HepG2 (cell line): ENCODE measurements around the gene PAMR1. TPM values are rescaled to one million over a fixed set of nuclear protein-coding genes. Genes with fewer than 3 reads are reported as not detected.

Source experiments
- ATAC-seq: fragments of 200-7000 bp; cut with Tn5 transposase; 3 replicates; pipeline ENCODE4 v1.9.1; 2020; ENCODE audit warnings: mild to moderate bottlenecking, moderate library complexity
- BruUV-seq: library from RNA; stranded (reverse); fragments of 400-500 nt; replicated peaks from 2 replicates; lab custom pipeline; 2021; lab: Mats Ljungman, UMichigan
- CTCF ChIA-PET: fragments of 300-600 bp; formaldehyde crosslinking; extraction: SDS; loops from one replicate; lab custom pipeline; 2021; ENCODE audit warnings: low total read pairs, inconsistent platforms, low intra/inter-chr PET ratio; lab: Yijun Ruan, JAX
- POLR2A ChIA-PET: fragments of 350-600 bp; sonication (Branson Sonifier 250); formaldehyde crosslinking; loops from one replicate; lab custom pipeline; 2020; ENCODE audit warnings: antibody characterized with exemption, inconsistent platforms; lab: Yijun Ruan, JAX
- DNase-seq: peaks from one replicate; pipeline ENCODE4 v3.0.0-alpha.2; 2015; ENCODE audit warnings: low spot score
- FAIRE-seq: peaks from 3 replicates; lab custom pipeline; 2011; peaks lifted over from hg19 to GRCh38; lab: Jason Lieb, UNC
- H2AFZ ChIP-seq: one replicate; pipeline ENCODE4 v1.6.1; 2011; ENCODE audit warnings: low read length, inconsistent platforms
- H3K27ac ChIP-seq: fragments of 300-600 bp; 3 replicates; pipeline ENCODE4 v1.8.0; 2011; ENCODE audit warnings: mixed run types, mild to moderate bottlenecking, mixed read lengths, low read length, inconsistent platforms; ENCODE audit not compliant: insufficient read depth; ENCODE audit errors: extremely low read length
- H3K27me3 ChIP-seq, 2 experiments: fragments of 200-600 bp in 1 of 2; 2 replicates in 1 of 2; 3 replicates in 1 of 2; pipeline versions ENCODE4 v1.6.0 to v1.8.0; 2011; ENCODE audit warnings: low read length in 2 of 2, mild to moderate bottlenecking in 2 of 2, moderate library complexity in 2 of 2, inconsistent platforms in 1 of 2; ENCODE audit not compliant: insufficient read depth in 2 of 2, control insufficient read depth in 1 of 2
- H3K36me3 ChIP-seq, 2 experiments: fragments of 200-600 bp in 1 of 2; replicated peaks in 1 of 2; 2 replicates in 1 of 2; 3 replicates in 1 of 2; pipeline versions ENCODE4 v1.5.1 to v1.8.0; 2011; ENCODE audit warnings: low read length in 2 of 2, inconsistent platforms in 1 of 2; ENCODE audit not compliant: insufficient read depth in 2 of 2, control insufficient read depth in 1 of 2
- H3K4me1 ChIP-seq: 2 replicates; pipeline ENCODE4 v1.5.1; 2012; ENCODE audit warnings: low read length, inconsistent platforms; ENCODE audit not compliant: insufficient read depth
- H3K4me2 ChIP-seq: 2 replicates; pipeline ENCODE4 v1.6.0; 2011; ENCODE audit warnings: low read depth, low read length, inconsistent platforms
- H3K4me3 ChIP-seq, 3 experiments: fragments of 200-600 bp in 1 of 3; sonication (generic), shearing (Covaris generic) in 1 of 3; replicated peaks in 1 of 3; 2 replicates each; pipeline ENCODE4 v1.5.1; 2011 to 2016; ENCODE audit warnings: low read length in 3 of 3, inconsistent platforms in 2 of 3, low read depth in 2 of 3, mild to moderate bottlenecking in 2 of 3, control low read depth in 1 of 3, mixed read lengths in 1 of 3; ENCODE audit not compliant: insufficient read depth in 1 of 3
- H3K79me2 ChIP-seq: one replicate; pipeline ENCODE4 v1.6.1; 2011; ENCODE audit warnings: low read length, inconsistent platforms; ENCODE audit not compliant: insufficient read depth
- H3K9ac ChIP-seq: 2 replicates; pipeline ENCODE4 v1.6.0; 2011; ENCODE audit warnings: mild to moderate bottlenecking, low read depth, low read length, inconsistent platforms; ENCODE audit not compliant: insufficient read depth
- H3K9me3 ChIP-seq: 2 replicates; pipeline ENCODE4 v1.5.1; 2012; ENCODE audit warnings: mild to moderate bottlenecking, low read length
- H4K20me1 ChIP-seq: 2 replicates; pipeline ENCODE4 v1.6.0; 2011; ENCODE audit warnings: inconsistent platforms, mild to moderate bottlenecking, low read length, moderate library complexity; ENCODE audit not compliant: insufficient read depth
- ATF1 ChIP-seq: IDR thresholded peaks from 2 replicates; pipeline ENCODE4 v1.6.1; 2016; ENCODE audit warnings: mild to moderate bottlenecking, control low read depth
- CEBPG ChIP-seq: IDR thresholded peaks from 2 replicates; pipeline ENCODE4 v1.6.1; 2016
- ERF ChIP-seq: IDR thresholded peaks from 2 replicates; pipeline ENCODE4 v1.6.1; 2018; ENCODE audit warnings: missing biosample characterization, missing genetic modification reagents
- FOXA3 ChIP-seq: IDR thresholded peaks from 2 replicates; pipeline ENCODE4 v1.6.1; 2016; ENCODE audit warnings: missing genetic modification reagents, missing compliant biosample characterization
- MED1 ChIP-seq: sonication (generic); formaldehyde crosslinking; IDR thresholded peaks from 2 replicates; pipeline ENCODE4 v1.4.0; 2020; ENCODE audit warnings: missing genetic modification reagents
- NFYB ChIP-seq: sonication (generic); formaldehyde crosslinking; IDR thresholded peaks from 2 replicates; pipeline ENCODE4 v1.4.0; 2020; ENCODE audit warnings: missing genetic modification reagents
- SMYD3 ChIP-seq: sonication (generic); formaldehyde crosslinking; IDR thresholded peaks from 2 replicates; pipeline ENCODE4 v1.8.1; 2023; ENCODE audit warnings: mild to moderate bottlenecking, missing genetic modification reagents
- TBX3 ChIP-seq: fragments of 450-650 bp; IDR thresholded peaks from 2 replicates; pipeline ENCODE4 v1.6.1; 2017; ENCODE audit warnings: antibody characterized with exemption, mild to moderate bottlenecking, inconsistent platforms, borderline replicate concordance
- TOE1 ChIP-seq: sonication (generic); formaldehyde crosslinking; IDR thresholded peaks from 2 replicates; pipeline ENCODE4 v1.4.0; 2020; ENCODE audit warnings: mild to moderate bottlenecking, missing genetic modification reagents
- ZFP37 ChIP-seq: sonication (generic); formaldehyde crosslinking; IDR thresholded peaks from 2 replicates; pipeline ENCODE4 v1.4.0; 2020; ENCODE audit warnings: missing genetic modification reagents, borderline replicate concordance
- ZNF121 ChIP-seq: sonication (generic); formaldehyde crosslinking; IDR thresholded peaks from 2 replicates; pipeline ENCODE4 v1.5.0; 2020; ENCODE audit warnings: mild to moderate bottlenecking, missing genetic modification reagents
- WGBS: methylation state at CpG from one replicate; pipeline ENCODE4 v1.1.6; 2017; ENCODE audit warnings: low lambda C conversion rate; 5-methylcytosine and 5-hydroxymethylcytosine counted together
- in situ Hi-C: cut with HindIII; loops from 2 replicates; pipeline ENCODE4 v1.10.0; 2017; ENCODE audit warnings: low pct_unique_long_range_greater_than_20kb; ENCODE audit not compliant: extremely low pct_ligation_motif_present
- intact Hi-C: fragments of 100-400 bp; cut with micrococcal nuclease; formaldehyde crosslinking; loops from one replicate; pipeline ENCODE4 v1.10.0; 2022; ENCODE audit not compliant: unreplicated experiment
- polyA plus RNA-seq, 8 experiments: library from polyadenylated mRNA; depleted of rRNA in 3 of 8; stranded (reverse) in 7 of 8; unstranded in 1 of 8; fragments of >200 nt; fragmentation: Illumina TruSeq in 4 of 8; extraction: Trizol in 4 of 8; gene quantifications; 2 replicates each; pipeline versions ENCODE4 v1.2.1 to v1.2.3, GENCODE V29; 2011 to 2016; ENCODE audit warnings: low read depth in 4 of 8, missing spikeins in 1 of 8, mixed read lengths in 1 of 8; ENCODE audit not compliant: insufficient read depth in 1 of 8
- total RNA-seq, 5 experiments: library from RNA; depleted of rRNA; stranded (reverse); fragments of >200 nt; fragmentation: Illumina TruSeq; extraction: Trizol; gene quantifications; 2 replicates each; pipeline ENCODE4 v1.2.3, GENCODE V29; 2016; ENCODE audit warnings: low read depth in 1 of 5
- TF ChIP-seq, protein P1 (sequence below): sonication (generic); formaldehyde crosslinking; IDR thresholded peaks from one replicate; pipeline ENCODE4 v1.5.1; 2020; ENCODE audit warnings: mild to moderate bottlenecking, missing genetic modification reagents; ENCODE audit errors: not compliant biosample characterization

PAMR1 gene
- total and polyA plus RNA-seq, 2 of the 13 experiments (the other 11 are each of a cell fraction or from before 2014, with no cell fraction given), result not detected

DNA sequence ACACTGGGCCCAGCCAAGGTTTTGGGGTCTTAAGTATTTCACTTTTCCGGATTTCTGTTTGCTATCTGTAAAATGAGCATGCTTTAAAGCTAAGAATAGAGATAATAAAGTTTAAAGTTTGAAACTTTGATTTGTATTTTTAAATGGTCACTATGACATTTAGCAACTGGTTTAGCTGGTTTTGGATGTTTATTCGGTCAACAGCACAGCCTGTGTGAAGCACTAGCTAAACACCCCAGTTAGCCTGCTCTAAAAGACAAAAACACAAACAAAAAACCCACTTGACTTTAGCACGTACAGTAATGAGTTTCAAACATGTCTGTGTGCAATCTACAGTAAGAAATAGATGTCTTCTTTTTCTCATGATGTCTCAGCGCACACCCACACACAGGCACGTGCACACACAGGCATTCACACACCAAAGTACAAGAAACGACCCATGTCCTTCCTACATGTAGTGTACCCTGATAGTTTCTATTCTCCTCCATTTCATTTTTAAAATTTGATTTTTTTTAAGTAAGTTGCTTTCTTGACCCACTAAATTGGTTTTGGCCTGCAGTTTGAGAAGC is 135.4 kb downstream of the PAMR1 start:
- TF ChIP-seq ZFP37 (no peak), CEBPG (CRISPR knock-in tag) (no peak), FOXA3 (no peak), ATF1 (no peak), NFYB (no peak), SMYD3 (CRISPR knock-in tag) (no peak), MED1 (CRISPR knock-in tag) (no peak), TOE1 (CRISPR knock-in tag) (no peak)
- H3K9me3 ChIP-seq, result no peaks in the 10 kb centered on the region
- no peak overlapping the region for H2AFZ ChIP-seq
- ATAC-seq (no peak), DNase-seq (no peak), FAIRE-seq (no peak)
- H3K4me1 ChIP-seq, result peaks cover 30% of the 10 kb centered on the region
- H3K4me3 ChIP-seq, result no peak overlapping the region
- intact Hi-C loops (loop anchor here (5.0 to 10.0 kb wide), 3 partner anchors 735 to 893 kb away; no protein-coding TSS in a partner anchor), in situ Hi-C loops (loop anchor here (10.0 to 25.0 kb wide), 3 partner anchors 465 to 1028 kb away; partner anchors contain the start of gene ABTB2)
- 73% methylated on average over 6 of the region's 6 CpGs for WGBS
- H3K4me2 ChIP-seq, result no peak overlapping the region
- ChIA-PET POLR2A (interaction anchor here (2.0 to 2.1 kb wide), 2 partner anchors 30 to 460 kb away, joined by 5 to 9 read pairs; no protein-coding TSS in a partner anchor), CTCF (no interaction called here)
- no peaks in the 10 kb centered on the region for H3K36me3 ChIP-seq
- H3K27me3 ChIP-seq, result 0 out of 5 replicates have a peak, but pooled peaks cover 2 to 6% of the 10 kb centered on the region in 2 experiments
- no peaks in the 10 kb centered on the region; the same call in 1 of the 2 replicates for H4K20me1 ChIP-seq
- H3K9ac ChIP-seq, result no peak overlapping the region
- no peaks in the 10 kb centered on the region for H3K79me2 ChIP-seq
- no peak overlapping the region for H3K27ac ChIP-seq
- BruUV-seq, result no TSS peak

DNA sequence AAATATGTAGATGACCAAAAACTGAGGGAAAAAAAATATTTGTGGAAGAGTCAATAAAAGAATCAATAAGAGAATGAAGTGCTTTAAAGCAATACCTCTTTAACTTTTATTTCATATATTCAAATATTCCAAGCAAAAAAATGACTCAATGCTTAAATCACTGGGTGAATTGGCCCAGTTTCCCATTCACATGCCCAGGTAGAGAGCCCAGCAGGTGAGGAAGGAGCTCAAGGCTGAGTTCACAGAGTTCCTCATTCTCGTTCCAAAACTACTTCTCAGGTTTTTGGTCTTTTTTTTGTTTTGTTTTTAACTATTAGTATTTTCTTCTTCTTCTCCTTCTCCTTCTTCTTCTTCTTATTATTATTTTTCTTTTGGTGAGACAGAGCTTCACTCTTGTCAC is 136.3 kb downstream of the PAMR1 start:
- Histone ChIP-seq H3K79me2 (no peaks in the 10 kb centered on the region), H3K4me1 (peaks cover 30% of the 10 kb centered on the region), H2AFZ (no peak overlapping the region), H3K9ac (no peak overlapping the region), H4K20me1 (no peaks in the 10 kb centered on the region; the same call in 1 of the 2 replicates), H3K36me3 (no peaks in the 10 kb centered on the region), H3K4me3 (no peak overlapping the region), H3K4me2 (no peak overlapping the region), H3K9me3 (no peaks in the 10 kb centered on the region), H3K27me3 (0 out of 5 replicates have a peak, but pooled peaks cover 1 to 6% of the 10 kb centered on the region in 2 experiments), H3K27ac (no peak overlapping the region)
- POLR2A ChIA-PET, result no interaction called here
- BruUV-seq, result no TSS peak
- DNase-seq (no peak), ATAC-seq (no peak), FAIRE-seq (no peak)
- 59% methylated on average over 1 of the region's 1 CpG for WGBS
- intact Hi-C loops (no loop called here), in situ Hi-C loops (loop anchor here (10.0 to 25.0 kb wide), 3 partner anchors 464 to 1027 kb away; partner anchors contain the start of gene ABTB2)
- CTCF ChIA-PET, result no interaction called here
- no peak for TF ChIP-seq ZNF121 (CRISPR knock-in tag)
- TF ChIP-seq, protein P1, sequence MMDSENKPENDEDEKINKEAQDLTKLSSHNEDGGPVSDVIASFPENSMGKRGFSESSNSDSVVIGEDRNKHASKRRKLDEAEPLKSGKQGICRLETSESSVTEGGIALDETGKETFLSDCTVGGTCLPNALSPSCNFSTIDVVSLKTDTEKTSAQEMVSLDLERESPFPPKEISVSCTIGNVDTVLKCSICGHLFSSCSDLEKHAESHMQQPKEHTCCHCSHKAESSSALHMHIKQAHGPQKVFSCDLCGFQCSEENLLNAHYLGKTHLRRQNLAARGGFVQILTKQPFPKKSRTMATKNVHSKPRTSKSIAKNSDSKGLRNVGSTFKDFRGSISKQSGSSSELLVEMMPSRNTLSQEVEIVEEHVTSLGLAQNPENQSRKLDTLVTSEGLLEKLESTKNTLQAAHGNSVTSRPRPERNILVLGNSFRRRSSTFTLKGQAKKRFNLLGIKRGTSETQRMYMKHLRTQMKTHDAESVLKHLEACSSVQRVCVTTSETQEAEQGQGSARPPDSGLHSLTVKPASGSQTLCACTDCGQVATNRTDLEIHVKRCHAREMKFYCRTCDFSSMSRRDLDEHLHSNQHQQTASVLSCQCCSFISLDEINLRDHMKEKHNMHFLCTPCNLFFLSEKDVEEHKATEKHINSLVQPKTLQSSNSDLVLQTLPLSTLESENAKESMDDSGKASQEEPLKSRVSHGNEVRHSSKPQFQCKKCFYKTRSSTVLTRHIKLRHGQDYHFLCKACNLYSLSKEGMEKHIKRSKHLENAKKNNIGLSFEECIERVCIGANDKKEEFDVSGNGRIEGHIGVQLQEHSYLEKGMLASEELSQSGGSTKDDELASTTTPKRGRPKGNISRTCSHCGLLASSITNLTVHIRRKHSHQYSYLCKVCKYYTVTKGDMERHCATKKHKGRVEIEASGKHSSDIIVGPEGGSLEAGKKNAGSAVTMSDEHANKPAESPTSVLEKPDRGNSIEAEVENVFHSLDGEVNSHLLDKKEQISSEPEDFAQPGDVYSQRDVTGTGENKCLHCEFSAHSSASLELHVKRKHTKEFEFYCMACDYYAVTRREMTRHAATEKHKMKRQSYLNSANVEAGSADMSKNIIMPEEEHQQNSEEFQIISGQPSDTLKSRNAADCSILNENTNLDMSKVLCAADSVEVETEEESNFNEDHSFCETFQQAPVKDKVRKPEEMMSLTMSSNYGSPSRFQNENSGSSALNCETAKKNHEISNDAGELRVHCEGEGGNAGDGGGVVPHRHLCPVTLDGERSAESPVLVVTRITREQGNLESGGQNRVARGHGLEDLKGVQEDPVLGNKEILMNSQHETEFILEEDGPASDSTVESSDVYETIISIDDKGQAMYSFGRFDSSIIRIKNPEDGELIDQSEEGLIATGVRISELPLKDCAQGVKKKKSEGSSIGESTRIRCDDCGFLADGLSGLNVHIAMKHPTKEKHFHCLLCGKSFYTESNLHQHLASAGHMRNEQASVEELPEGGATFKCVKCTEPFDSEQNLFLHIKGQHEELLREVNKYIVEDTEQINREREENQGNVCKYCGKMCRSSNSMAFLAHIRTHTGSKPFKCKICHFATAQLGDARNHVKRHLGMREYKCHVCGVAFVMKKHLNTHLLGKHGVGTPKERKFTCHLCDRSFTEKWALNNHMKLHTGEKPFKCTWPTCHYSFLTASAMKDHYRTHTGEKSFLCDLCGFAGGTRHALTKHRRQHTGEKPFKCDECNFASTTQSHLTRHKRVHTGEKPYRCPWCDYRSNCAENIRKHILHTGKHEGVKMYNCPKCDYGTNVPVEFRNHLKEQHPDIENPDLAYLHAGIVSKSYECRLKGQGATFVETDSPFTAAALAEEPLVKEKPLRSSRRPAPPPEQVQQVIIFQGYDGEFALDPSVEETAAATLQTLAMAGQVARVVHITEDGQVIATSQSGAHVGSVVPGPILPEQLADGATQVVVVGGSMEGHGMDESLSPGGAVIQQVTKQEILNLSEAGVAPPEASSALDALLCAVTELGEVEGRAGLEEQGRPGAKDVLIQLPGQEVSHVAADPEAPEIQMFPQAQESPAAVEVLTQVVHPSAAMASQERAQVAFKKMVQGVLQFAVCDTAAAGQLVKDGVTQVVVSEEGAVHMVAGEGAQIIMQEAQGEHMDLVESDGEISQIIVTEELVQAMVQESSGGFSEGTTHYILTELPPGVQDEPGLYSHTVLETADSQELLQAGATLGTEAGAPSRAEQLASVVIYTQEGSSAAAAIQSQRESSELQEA (CRISPR knock-in tag), result no peak
- no peak for TF ChIP-seq TBX3
- TF ChIP-seq ERF (CRISPR knock-in tag), result no peak
